HG02642 (cell line): ENCODE measurements around the gene RELB.

ENCODE experiments used
- ATAC-seq: cut with Tn5 transposase; IDR thresholded peaks from one replicate; pipeline ENCODE4 v1.9.1; 2021; ENCODE audit warnings: mild to moderate bottlenecking; ENCODE audit not compliant: unreplicated experiment, poor library complexity

The RELB gene

GRCh38 chr19:45056831-45057230, 55.6 kb downstream of the RELB start:
- no peak for ATAC-seq

DNA sequence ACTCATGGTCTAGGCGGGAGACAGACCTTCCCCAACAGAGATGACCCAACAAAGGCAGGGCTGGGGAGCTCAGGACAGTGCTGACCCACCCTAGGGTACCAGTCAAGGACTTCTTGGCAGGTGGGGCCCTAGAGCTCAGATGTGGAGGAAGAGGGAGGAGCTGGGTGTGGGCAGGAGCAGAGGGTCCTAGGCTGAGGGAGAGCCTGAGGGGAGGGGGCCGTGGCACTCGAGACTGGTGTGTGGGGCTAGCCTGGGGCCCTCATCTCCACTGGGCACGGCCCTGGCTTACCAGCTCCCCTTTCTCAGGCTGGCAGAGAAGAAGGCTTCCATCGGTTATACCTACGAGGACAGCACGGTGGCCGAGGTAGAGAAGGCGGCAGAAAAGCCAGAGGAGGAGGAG, 56.2 kb downstream of the RELB start:
- ATAC-seq, result no peak

- ATAC-seq, result no peak
Measured at GRCh38 chr19:45058622-45059159, 57.4 kb downstream of the RELB start.

DNA sequence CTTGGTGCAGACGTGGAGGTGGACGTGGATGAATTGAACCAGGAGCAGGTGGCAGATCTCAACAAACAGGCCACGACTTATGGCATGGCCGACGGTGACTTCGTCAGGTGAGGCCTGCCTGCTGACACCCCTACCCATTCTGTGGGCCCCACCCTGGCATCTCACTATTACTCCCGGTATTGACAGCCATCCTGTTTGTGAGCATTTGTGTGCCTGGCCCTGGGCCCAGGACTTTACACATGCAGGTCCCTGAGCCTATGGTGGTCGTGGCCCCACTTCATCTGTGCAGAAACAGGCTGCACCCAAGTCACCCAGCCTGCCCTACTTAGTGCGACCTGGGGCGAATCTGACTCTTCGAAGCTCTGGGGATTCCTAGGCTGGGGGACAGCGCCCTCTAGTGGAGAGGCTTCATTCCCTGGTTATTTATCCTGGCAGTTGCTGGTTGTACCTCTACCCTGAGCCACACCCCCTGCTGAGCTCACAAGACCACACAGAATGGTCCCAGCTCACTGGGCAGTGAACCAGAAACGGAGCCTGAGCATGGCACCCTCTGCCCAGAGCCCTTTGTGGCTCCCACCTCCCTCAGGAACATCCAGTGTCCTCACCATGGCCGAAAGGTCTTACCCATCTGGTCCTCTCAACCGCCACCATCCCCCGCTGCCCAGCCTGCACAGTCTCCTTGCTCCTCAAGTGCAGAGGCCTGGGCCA, 58.1 kb downstream of the RELB start:
- ATAC-seq, result no peak

DNA sequence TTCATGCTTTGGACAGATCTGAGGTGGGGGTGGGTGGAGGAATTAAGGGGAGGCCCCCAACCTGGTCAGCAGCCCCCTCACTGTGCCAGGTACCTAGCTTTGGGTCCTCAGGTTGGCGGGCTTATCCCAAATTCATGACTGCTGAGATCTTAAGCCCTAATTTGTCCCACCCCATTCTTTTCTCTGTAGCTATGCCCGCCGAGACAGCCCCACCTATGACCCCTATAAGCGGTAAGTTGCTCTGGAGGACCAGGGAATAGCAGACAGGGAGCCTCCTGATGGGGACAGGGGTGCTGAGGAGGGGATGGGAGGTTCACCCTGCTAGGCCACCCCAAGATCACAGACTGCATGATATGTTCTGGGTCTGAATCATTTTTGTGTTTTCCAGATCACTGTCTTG, 60.7 kb downstream of the RELB start:
- ATAC-seq, result no peak

GRCh38 chr19:45063851-45064801, 62.9 kb downstream of the RELB start:
- ATAC-seq, result no peak

- ATAC-seq, result no peak
Measured at GRCh38 chr19:45066921-45067661, 65.8 kb downstream of the RELB start.

DNA sequence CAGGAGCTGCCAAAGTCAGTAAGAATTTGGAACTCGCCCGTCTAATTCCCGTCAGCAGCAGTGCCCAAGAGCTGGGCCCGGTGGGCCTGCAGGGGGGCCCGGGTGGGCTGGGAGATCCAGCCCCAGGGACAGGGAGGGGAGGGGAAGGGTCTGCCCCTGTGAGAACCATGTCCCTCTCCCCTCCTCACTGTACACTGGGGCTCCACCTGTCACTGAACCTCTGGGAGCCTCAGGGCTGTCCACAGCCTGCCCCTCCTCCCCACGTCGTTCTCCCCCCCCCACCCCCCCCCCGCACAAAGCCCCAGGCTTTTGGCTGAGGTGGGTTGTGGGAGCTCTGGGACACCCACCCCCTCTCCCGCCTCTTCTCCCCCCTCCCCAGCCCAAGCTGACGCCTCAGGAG, 66.8 kb downstream of the RELB start:
- ATAC-seq, result no peak

DNA sequence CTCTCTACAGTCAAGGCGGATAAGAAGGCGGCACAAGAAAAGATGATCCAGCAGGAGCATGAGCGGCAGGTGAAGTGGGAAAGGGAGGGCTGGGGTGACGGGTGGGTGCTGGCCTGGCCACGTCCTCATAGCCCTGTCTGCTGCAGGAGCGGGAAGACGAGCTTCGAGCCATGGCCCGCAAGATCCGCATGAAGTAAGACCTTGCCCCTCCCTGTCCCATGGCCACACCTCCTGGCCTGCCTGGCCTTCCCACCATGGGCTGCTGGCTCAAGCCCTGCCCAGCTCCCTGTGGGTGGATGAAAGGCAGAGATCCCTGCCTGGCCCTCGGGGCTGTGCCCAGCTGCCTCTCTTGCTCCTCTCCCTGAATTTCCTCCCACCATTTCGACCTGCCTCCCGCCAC, 67.8 kb downstream of the RELB start:
- no peak for ATAC-seq

DNA sequence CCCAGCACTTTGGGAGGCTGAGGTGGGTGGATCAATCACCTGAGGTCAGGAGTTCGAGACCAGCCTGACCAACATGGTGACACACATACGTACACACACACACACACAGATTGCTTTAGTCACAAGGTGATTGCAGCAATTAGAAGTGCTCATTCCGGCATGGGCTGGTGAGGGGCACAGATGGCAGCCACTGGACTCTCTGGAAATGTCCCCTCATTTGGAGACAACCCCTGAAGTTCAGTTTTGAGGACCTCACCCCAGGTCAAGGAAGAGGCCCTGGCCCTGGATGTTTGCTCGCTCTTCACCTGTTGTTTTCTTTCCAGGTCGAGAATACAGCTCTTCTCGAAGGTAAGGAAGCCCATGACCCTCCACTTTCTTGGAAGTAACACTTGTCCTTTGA, 69.0 kb downstream of the RELB start:
- ATAC-seq, result no peak

DNA sequence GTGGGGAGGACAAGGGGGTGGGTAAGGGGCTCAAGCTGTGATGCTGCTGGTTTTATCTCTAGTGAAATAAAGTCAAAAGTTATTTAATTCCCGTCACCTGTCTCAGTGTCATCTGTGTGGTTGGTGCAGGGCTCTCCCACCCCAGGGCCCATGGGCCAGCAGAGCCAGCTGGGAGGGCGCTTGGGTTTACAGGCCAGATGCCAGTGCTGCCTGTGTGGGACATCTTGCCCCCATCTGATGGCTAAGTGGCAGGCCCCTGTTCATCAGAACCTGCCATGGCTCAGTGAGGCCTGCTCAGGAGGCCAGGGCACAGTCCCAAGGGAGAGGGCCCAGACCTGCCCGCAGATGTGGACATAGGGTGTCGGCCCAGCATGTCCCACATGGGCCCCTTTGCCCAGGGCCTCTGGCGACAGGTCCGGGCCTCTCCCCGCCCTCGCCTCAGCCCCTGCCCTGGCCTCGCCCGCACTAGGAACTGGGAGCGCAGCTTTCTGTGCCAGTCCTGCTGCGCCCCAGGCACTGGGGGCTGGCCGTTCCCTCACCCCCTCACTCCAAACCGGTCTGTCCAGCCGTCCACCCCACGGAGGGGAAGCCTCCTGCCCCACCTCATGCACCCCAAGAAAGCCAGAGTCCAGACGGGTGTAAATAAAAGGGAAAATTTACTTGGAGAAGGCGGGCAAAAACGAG, 69.7 kb downstream of the RELB start:
- ATAC-seq, result no peak

GRCh38 chr19:45071545-45071938, 70.3 kb downstream of the RELB start:
- ATAC-seq, result no peak

GRCh38 chr19:45071969-45072790, 70.9 kb downstream of the RELB start:
- no peak for ATAC-seq

DNA sequence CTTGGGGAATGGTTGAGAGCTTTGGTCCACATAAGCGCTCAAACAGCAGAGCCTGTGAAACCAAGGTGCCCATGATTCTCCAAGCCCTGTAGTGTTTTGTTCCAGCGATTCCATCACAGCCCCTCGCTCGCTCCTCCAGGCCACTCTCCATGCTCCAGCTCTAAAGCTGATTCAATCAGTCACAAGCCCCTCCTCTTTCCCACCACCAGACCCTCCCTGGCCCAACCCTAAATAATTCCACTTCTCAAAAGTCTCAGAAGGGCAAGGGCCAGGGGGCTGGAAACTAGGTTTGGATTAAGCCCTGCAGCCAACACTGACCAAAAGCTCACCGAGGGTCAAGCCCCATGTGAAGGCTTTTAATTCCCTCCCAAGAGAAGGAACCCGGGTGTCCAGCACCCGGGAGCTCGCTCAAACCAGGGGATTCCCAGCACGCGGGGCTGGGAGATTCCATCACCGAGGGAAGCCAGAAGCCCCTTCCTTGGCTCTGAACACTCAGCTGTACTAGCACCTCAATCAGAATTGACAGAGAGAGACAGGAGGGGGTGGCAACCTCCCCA, 73.6 kb downstream of the RELB start:
- no peak for ATAC-seq

- peak; percentile 57 for ATAC-seq
Measured at GRCh38 chr19:45075301-45076028, 74.2 kb downstream of the RELB start.

GRCh38 chr19:45076029-45076850, 75.0 kb downstream of the RELB start, which contains the start of gene ZNF296:
Gene ZNF296 (minus strand): TSS chr19:45076478. CDS start chr19:45076373, 105 bp downstream.
- peak; percentile 48 for ATAC-seq
